HEK293T (cell line): ENCODE results near the gene SPINK4.

Experiments used
- FOXA1 ChIP-seq: fragments of 450-650 bp; IDR thresholded peaks from 2 replicates; pipeline ENCODE4 v1.6.1; 2016; ENCODE audit warnings: mild to moderate bottlenecking
- FOXM1 ChIP-seq: fragments of 450-650 bp; IDR thresholded peaks from 2 replicates; pipeline ENCODE4 v1.6.1; 2017; ENCODE audit warnings: mild to moderate bottlenecking, borderline replicate concordance
- TF ChIP-seq, protein P1 (sequence below): fragments of 450-650 bp; IDR thresholded peaks from 2 replicates; pipeline ENCODE4 v1.6.1; 2016

DNA sequence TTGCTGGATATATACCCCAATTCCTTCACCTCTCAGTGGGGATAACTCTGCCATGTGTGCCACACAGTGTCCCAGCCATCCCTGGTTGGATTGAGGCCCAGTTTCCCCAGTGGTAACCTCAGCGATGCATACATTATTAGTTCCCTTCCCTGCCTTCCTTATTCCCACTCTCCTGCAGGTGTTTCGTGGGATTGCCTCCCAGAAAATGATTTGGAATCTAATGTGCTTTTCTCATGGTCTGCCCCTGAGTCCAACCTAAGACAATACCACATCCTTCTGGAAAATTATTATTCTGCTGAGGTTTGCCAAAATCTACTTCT lies 8.4 kb upstream of the SPINK4 start:
- TF ChIP-seq FOXA1 (no peak), FOXM1 (no peak)
- TF ChIP-seq, protein P1, sequence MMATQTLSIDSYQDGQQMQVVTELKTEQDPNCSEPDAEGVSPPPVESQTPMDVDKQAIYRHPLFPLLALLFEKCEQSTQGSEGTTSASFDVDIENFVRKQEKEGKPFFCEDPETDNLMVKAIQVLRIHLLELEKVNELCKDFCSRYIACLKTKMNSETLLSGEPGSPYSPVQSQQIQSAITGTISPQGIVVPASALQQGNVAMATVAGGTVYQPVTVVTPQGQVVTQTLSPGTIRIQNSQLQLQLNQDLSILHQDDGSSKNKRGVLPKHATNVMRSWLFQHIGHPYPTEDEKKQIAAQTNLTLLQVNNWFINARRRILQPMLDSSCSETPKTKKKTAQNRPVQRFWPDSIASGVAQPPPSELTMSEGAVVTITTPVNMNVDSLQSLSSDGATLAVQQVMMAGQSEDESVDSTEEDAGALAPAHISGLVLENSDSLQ = no peak
